Neutrophil (primary cell): ENCODE data around the gene CRYGS.
"Not testable (repeated sequence)": the region's sequence is repeated elsewhere in the genome, so short reads cannot be mapped to it uniquely, and the experiment has no call there.

Source experiments
- H3K27ac ChIP-seq: fragments of 200-600 bp; sonication (generic); 2 replicates; pipeline ENCODE4 v1.5.1; 2016; ENCODE audit warnings: mild to moderate bottlenecking, moderate library complexity
- H3K27me3 ChIP-seq: fragments of 200-600 bp; sonication (generic); 2 replicates; pipeline ENCODE4 v1.6.0; 2016; ENCODE audit warnings: mild to moderate bottlenecking
- H3K36me3 ChIP-seq: fragments of 200-600 bp; sonication (generic); 2 replicates; pipeline ENCODE4 v1.5.1; 2017
- H3K4me1 ChIP-seq, 2 experiments: fragments of 200-600 bp in 1 of 2; sonication (generic) in 1 of 2; 1 replicate in 1 of 2; 2 replicates in 1 of 2; pipeline versions ENCODE4 v1.5.1 to v1.6.1; 2013 to 2016; ENCODE audit warnings: low read depth in 1 of 2, low read length in 1 of 2, mild to moderate bottlenecking in 1 of 2, moderate library complexity in 1 of 2; ENCODE audit not compliant: control insufficient read depth in 1 of 2, insufficient read depth in 1 of 2
- H3K4me3 ChIP-seq, 2 experiments: fragments of 200-600 bp in 1 of 2; sonication (generic) in 1 of 2; 1 replicate in 1 of 2; 2 replicates in 1 of 2; pipeline ENCODE4 v1.5.1; 2013 to 2016; ENCODE audit warnings: low read depth in 1 of 2, low read length in 1 of 2, mild to moderate bottlenecking in 1 of 2, moderate library complexity in 1 of 2
- H3K9me3 ChIP-seq: fragments of 200-600 bp; sonication (generic); 2 replicates; pipeline ENCODE4 v1.5.1; 2016
- TF ChIP-seq, protein P1 (sequence below): fragments of 200-600 bp; sonication (generic); IDR thresholded peaks from 2 replicates; pipeline ENCODE4 v1.5.1; 2016; ENCODE audit warnings: antibody characterized with exemption

CRYGS gene

DNA sequence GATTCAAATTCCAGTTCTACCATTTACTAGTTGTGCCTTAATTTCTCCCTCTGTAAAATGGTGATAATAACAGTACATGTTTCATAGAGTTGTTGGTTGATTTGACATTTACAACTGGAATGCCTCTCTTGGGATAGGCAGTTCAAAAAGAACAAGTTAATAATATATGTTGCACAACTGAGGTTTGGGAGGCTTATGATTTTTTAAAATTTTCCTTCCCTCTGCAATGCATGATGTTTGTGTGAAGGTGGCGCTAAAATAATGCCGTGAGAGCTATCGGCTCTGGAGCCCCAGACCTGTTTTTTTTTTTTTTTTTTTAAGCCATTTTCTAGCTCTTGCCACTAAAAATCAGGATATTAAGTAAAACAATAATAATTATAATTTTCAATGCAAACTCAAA, 44.9 kb upstream of the CRYGS start:
- H3K4me3 ChIP-seq: no peak overlapping the region
- no peaks in the 10 kb centered on the region for H3K4me1 ChIP-seq
- H3K9me3 ChIP-seq: no peaks in the 10 kb centered on the region
- H3K36me3 ChIP-seq: peaks cover 22% of the 10 kb centered on the region
- no peak overlapping the region for H3K27ac ChIP-seq
- TF ChIP-seq, protein P1, sequence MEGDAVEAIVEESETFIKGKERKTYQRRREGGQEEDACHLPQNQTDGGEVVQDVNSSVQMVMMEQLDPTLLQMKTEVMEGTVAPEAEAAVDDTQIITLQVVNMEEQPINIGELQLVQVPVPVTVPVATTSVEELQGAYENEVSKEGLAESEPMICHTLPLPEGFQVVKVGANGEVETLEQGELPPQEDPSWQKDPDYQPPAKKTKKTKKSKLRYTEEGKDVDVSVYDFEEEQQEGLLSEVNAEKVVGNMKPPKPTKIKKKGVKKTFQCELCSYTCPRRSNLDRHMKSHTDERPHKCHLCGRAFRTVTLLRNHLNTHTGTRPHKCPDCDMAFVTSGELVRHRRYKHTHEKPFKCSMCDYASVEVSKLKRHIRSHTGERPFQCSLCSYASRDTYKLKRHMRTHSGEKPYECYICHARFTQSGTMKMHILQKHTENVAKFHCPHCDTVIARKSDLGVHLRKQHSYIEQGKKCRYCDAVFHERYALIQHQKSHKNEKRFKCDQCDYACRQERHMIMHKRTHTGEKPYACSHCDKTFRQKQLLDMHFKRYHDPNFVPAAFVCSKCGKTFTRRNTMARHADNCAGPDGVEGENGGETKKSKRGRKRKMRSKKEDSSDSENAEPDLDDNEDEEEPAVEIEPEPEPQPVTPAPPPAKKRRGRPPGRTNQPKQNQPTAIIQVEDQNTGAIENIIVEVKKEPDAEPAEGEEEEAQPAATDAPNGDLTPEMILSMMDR: no peak
- no peaks in the 10 kb centered on the region for H3K27me3 ChIP-seq

DNA sequence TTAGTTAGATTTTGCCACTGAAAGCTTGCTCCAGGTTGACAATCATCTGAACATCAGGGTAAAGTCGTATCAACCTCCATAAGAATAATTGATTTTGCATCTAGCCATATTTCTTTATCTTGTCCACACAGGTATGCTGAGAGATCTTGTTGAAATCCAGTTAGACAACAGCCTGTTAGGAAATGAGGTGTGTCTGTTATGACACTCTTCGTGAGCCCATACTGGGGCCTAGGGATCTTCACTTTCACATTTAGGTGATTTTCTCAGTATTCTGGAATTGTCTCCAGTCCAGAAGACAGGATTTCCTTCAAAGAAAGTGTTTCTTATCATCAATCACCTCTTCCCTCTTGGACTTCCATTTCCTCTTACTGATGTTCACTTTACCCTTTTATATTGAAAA, 44.5 kb upstream of the CRYGS start:
- TF ChIP-seq, protein P1: no peak
- H3K9me3 ChIP-seq: no peaks in the 10 kb centered on the region
- H3K27ac ChIP-seq: no peak overlapping the region
- no peak overlapping the region for H3K4me3 ChIP-seq
- H3K27me3 ChIP-seq: no peaks in the 10 kb centered on the region
- no peaks in the 10 kb centered on the region for H3K4me1 ChIP-seq
- peaks cover 27% of the 10 kb centered on the region for H3K36me3 ChIP-seq

DNA sequence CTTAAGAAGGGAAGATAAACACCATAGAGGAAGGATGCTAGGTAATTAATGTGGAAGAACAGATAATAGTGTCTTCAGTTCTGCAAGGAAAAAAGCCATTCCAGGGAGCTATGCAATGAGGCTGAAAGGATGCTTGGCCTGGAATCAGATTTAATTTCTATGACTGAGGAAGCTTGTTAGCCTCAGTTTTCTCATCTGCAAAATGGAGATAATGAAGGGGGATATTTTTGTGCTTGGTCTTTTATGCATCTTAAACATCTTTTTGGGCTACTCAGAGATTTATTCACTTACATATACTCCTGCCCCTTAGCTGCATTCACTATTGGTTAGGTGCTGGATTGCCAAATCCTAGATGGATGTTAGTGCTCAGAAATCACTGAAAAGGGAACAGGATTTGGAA, 43.0 kb upstream of the CRYGS start:
- TF ChIP-seq, protein P1: no peak
- Histone ChIP-seq H3K4me1 (no peaks in the 10 kb centered on the region), H3K36me3 (peaks cover 42% of the 10 kb centered on the region), H3K27ac (no peak overlapping the region), H3K4me3 (no peak overlapping the region), H3K27me3 (no peaks in the 10 kb centered on the region), H3K9me3 (no peaks in the 10 kb centered on the region)

DNA sequence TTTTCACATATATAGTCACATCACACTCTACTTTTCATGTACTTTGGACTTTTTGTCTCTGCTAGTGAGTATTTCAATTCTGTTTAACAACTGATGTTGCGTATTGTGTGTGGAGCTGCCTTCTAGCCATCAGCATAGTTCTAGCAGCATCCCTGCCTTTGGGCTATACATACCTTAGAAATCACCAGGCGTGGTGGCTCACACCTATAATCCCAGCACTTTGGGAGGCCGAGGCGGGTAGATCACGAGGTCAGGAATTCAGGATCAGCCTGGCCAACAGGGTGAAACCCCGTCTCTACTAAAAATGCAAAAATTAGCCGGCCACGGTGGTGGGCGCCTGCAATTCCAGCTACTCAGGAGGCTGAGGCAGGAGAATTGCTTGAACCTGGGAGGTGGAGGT, 42.1 kb upstream of the CRYGS start:
- H3K27me3 ChIP-seq, H3K27ac ChIP-seq, H3K9me3 ChIP-seq, H3K4me1 ChIP-seq, H3K4me3 ChIP-seq: not testable (repeated sequence)
- H3K36me3 ChIP-seq: peaks cover 51% of the 10 kb centered on the region

DNA sequence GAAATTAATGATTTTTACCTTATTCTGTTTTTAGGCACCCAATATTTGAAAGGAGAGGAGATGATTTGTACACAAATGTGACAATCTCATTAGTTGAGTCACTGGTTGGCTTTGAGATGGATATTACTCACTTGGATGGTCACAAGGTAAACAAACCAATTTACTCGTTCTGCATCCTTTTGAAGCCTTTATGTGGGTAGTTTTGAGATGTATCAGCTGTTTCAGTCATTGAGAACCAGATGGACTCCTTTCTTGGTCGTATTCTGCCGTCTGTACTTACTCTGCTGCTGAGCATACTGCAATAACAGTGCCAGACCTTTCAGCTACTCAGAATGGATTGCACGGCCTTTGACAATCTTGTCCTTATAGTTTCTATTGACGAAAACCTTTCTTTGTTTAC, 39.7 kb upstream of the CRYGS start:
- no peaks in the 10 kb centered on the region for H3K9me3 ChIP-seq
- H3K27ac ChIP-seq: no peak overlapping the region
- H3K4me3 ChIP-seq: no peak overlapping the region
- H3K4me1 ChIP-seq: no peaks in the 10 kb centered on the region
- H3K36me3 ChIP-seq: peaks cover 70% of the 10 kb centered on the region
- TF ChIP-seq, protein P1: no peak
- H3K27me3 ChIP-seq: no peaks in the 10 kb centered on the region

DNA sequence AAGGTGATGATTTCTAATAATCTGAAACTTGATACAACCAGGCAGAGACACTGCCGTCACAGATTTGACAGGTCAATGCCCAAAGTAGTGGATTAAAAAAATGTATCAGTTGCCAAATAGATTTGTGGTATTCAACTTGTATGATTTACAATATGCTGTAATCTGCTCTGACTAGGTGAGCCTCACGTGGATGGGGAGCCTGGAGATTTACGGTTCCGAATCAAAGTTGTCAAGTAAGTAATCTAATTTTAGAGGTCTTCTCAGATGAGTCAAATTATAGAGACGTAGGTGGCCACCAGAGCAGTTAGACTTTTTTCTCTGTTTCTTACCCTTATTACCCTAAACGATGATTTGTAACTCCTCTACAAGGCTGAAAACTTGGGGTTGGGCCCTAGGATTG, 38.4 kb upstream of the CRYGS start:
- Histone ChIP-seq H3K27ac (no peak overlapping the region), H3K4me1 (no peaks in the 10 kb centered on the region), H3K36me3 (peaks cover 77% of the 10 kb centered on the region), H3K4me3 (no peak overlapping the region), H3K9me3 (no peaks in the 10 kb centered on the region), H3K27me3 (no peaks in the 10 kb centered on the region)
- TF ChIP-seq, protein P1: no peak
